OCI-LY3 (cell line): ENCODE measurements around the gene C19orf12.

Source experiments
- EZH2phosphoT487 ChIP-seq: fragments of 200-600 bp; shearing (Covaris generic); IDR thresholded peaks from 2 replicates; pipeline ENCODE4 v1.6.1; 2018; ENCODE audit warnings: antibody characterized with exemption, mixed run types, low read depth
- TF ChIP-seq, protein P1 (sequence below): fragments of 200-600, 300-600 bp; sonication (generic); IDR thresholded peaks from 2 replicates; pipeline ENCODE4 v1.5.1; 2014; ENCODE audit warnings: antibody characterized with exemption, low read length, low read depth

DNA sequence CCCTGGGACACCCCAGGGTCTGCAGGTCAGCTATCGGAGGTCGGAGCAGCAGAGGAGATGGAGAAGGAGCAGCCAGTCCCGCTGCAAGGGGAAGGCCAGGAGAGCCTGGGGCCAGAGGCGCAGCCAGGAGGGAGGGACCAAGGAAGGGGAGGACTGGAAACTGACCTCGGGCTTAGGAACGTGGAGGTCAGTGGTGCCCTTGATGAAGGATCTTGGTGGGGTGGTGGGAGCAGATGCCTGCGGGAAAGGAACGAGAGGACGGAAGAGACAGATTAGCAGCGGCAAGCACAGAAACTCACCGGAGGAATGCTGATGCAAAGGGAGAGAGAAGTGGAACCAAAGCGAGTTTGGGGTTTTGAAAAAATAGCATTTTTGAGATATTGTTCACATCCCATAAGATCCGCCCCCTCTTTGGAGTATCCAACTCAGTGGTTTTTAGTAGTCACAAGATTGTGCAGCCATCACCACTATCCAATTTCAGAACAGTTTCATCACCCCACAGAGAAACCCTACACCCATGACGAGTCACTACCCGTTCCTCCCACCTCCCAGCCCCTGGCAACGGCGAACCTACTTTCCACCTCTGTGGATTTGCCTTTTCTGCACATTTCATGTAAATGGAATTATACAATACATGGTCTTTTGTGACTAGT lies 27.7 kb downstream of the C19orf12 start:
- TF ChIP-seq, protein P1, sequence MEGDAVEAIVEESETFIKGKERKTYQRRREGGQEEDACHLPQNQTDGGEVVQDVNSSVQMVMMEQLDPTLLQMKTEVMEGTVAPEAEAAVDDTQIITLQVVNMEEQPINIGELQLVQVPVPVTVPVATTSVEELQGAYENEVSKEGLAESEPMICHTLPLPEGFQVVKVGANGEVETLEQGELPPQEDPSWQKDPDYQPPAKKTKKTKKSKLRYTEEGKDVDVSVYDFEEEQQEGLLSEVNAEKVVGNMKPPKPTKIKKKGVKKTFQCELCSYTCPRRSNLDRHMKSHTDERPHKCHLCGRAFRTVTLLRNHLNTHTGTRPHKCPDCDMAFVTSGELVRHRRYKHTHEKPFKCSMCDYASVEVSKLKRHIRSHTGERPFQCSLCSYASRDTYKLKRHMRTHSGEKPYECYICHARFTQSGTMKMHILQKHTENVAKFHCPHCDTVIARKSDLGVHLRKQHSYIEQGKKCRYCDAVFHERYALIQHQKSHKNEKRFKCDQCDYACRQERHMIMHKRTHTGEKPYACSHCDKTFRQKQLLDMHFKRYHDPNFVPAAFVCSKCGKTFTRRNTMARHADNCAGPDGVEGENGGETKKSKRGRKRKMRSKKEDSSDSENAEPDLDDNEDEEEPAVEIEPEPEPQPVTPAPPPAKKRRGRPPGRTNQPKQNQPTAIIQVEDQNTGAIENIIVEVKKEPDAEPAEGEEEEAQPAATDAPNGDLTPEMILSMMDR, result no peak
- TF ChIP-seq EZH2phosphoT487, result no peak
